Endothelial cell of umbilical vein (primary cell): ENCODE measurements around the gene CEP120.

Source experiments
- EZH2 ChIP-seq: IDR thresholded peaks from 2 replicates; pipeline ENCODE4 v1.6.1; 2012; ENCODE audit warnings: borderline replicate concordance, low read depth, mild to moderate bottlenecking, moderate library complexity, low read length, inconsistent platforms; ENCODE audit not compliant: severe bottlenecking
- FOS ChIP-seq: IDR thresholded peaks from 2 replicates; pipeline ENCODE4 v1.6.1; 2011; ENCODE audit warnings: mild to moderate bottlenecking, low read length, moderate library complexity, borderline replicate concordance; ENCODE audit not compliant: insufficient read depth
- JUN ChIP-seq: IDR thresholded peaks from 2 replicates; pipeline ENCODE4 v1.6.1; 2011; ENCODE audit warnings: borderline replicate concordance, low read depth; ENCODE audit not compliant: insufficient read length, insufficient read depth
- MYC ChIP-seq: IDR thresholded peaks from one replicate; pipeline ENCODE4 v1.6.1; 2011; ENCODE audit warnings: mild to moderate bottlenecking, low read depth, low read length
- POLR2A ChIP-seq: IDR thresholded peaks from 2 replicates; pipeline ENCODE4 v1.6.1; 2012; ENCODE audit warnings: low read depth, mild to moderate bottlenecking, control low read depth, low read length
- POLR2AphosphoS5 ChIP-seq: IDR thresholded peaks from 2 replicates; pipeline ENCODE4 v1.6.1; 2012; ENCODE audit warnings: low read depth, mild to moderate bottlenecking, control low read depth, low read length, moderate library complexity; ENCODE audit not compliant: insufficient read depth
- TF ChIP-seq, protein P1 (sequence below), 2 donors: IDR thresholded peaks; 1 replicate in 1 of 2; 2 replicates in 1 of 2; pipeline ENCODE4 v1.5.1; 2011; ENCODE audit warnings: low read length in 2 of 2, mild to moderate bottlenecking in 2 of 2, moderate library complexity in 2 of 2, control low read depth in 1 of 2, inconsistent platforms in 1 of 2, low read depth in 1 of 2; ENCODE audit not compliant: insufficient read depth in 1 of 2; ENCODE audit errors: extremely low read depth in 1 of 2
- TF ChIP-seq, protein P2 (sequence below): IDR thresholded peaks from 2 replicates; pipeline ENCODE4 v1.6.1; 2011; ENCODE audit not compliant: insufficient read depth, insufficient read length

DNA sequence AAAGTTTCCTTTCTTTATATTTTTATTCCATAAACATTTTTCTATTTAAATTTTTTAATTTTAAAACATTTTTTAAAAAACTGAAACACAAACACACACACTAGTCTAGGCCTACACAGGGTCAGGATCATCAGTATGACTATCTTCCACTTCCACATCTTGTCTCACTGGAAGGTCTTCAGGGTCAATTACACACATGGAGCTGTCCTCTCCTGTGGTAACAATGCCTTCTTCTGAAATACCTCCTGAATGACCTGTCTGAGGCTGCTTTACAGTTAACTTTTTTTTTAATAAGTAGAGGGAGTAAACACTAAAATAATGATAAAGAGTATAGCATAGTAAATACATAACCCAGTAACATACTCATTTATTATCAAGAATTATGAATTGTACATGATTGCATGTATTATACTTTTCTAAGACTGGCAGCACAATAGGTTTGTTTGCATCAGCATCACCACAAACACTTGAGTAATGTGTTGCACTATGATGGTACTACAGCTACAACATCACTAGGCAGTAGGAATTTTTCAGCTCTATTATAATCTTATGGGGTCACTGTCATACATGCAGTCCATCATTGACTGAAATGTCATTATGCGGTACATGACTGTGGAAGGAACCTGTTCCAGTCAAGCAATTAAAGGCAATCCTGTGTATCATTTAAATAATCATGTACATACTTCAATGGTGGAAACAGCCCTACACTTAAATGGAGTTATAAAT lies 17.4 kb upstream of the CEP120 start:
- TF ChIP-seq, protein P1, sequence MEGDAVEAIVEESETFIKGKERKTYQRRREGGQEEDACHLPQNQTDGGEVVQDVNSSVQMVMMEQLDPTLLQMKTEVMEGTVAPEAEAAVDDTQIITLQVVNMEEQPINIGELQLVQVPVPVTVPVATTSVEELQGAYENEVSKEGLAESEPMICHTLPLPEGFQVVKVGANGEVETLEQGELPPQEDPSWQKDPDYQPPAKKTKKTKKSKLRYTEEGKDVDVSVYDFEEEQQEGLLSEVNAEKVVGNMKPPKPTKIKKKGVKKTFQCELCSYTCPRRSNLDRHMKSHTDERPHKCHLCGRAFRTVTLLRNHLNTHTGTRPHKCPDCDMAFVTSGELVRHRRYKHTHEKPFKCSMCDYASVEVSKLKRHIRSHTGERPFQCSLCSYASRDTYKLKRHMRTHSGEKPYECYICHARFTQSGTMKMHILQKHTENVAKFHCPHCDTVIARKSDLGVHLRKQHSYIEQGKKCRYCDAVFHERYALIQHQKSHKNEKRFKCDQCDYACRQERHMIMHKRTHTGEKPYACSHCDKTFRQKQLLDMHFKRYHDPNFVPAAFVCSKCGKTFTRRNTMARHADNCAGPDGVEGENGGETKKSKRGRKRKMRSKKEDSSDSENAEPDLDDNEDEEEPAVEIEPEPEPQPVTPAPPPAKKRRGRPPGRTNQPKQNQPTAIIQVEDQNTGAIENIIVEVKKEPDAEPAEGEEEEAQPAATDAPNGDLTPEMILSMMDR (IDR thresholded peaks at IDR 0.05; ENCODE audit: extremely low read depth in 1 of 2, insufficient read depth in 1 of 2, low read depth in 1 of 2, low read length in 2 of 2) = no peak
- TF ChIP-seq JUN (no peak), POLR2AphosphoS5 (no peak), EZH2 (no peak), MYC (no peak), POLR2A (no peak), FOS (no peak)
- TF ChIP-seq, protein P2, sequence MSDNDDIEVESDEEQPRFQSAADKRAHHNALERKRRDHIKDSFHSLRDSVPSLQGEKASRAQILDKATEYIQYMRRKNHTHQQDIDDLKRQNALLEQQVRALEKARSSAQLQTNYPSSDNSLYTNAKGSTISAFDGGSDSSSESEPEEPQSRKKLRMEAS = no peak
